GM21737 (cell line): Measurements from ENCODE around the gene LCTL.
"Not testable (repeated sequence)": the region's sequence is repeated elsewhere in the genome, so short reads cannot be mapped to it uniquely, and the experiment has no call there.

Experiments used
- ATAC-seq: cut with Tn5 transposase; IDR thresholded peaks from one replicate; pipeline ENCODE4 v1.9.1; 2021; ENCODE audit warnings: mild to moderate bottlenecking, moderate library complexity; ENCODE audit not compliant: unreplicated experiment

LCTL gene

DNA sequence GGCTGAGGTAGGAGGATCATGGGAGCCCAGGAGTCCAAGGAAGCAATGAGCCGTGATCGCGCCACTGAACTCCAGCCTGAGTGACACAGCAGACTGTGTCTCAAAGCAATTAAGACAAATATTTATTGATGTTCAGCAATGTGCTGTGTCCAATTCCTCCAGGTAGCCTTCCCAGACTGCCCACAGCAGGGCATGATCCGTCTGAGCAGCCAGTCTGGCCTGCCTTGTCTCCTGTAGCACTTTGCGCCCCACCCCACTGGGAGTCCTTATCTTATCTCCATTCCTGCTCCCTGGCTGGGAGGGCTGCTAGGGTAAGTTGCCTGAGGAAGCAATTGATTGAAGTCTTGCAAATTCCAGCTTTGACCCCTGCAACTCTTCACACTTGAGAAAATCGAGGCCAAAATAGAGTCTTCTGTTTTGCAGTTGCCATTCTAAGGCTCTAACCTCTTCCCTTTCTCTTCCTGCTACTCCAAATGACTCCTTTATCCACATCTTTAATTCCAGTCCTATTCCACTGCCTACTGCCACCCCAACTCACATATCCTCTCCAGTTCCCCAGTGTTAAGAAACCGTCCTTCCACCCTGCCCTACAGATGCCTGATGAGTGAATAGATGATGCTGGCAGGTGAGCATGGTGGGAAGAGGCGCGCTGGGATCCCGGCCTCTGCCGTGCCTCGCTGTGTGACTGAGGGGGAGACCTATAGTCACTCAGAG lies 26.9 kb upstream of the LCTL start:
- no peak for ATAC-seq

DNA sequence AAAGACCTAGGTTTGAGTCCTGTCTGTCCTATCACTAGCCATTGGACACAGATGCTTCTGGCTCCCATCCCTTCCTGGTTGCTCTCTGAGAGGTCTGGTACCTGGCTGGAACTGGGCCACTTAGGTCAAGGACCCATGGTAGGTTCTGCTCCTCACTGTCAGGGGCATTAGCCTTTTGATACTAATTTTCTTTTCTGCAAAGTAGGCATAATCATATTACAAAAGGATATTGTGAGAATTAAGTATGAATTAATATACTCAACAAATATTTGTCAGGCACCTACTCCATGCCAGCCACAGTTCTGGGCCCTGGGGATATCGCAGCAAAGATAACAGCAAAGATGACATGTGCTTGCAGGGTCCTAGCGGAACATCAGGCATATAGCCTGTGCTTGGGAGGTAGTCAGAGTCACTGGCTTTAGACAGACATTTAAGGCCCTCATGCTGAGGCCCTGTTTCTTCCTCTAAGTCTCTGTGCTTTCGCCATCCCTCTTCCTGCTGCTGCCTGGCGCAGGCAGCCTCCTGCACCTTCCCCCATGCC lies 25.6 kb upstream of the LCTL start:
- ATAC-seq: no peak

DNA sequence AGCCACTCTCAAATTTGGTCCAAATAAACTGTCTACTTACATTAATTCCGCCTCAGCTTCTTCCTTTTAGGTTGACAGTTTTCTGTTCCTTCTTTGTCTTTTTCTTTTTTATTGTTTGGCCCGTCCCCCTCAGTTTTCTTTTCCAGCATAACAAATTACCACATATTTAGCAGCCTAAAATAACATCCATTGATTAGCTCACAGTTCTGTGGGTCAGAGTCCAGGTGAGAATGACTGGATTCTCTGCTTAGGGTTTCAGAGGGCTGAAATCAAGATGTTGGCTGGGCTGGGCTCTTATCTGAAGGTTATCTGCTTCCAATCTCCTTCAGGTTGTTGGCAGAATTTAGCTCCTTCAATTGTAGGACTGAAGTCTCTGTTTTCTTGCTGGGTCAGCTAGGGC lies 24.6 kb upstream of the LCTL start:
- no peak for ATAC-seq

DNA sequence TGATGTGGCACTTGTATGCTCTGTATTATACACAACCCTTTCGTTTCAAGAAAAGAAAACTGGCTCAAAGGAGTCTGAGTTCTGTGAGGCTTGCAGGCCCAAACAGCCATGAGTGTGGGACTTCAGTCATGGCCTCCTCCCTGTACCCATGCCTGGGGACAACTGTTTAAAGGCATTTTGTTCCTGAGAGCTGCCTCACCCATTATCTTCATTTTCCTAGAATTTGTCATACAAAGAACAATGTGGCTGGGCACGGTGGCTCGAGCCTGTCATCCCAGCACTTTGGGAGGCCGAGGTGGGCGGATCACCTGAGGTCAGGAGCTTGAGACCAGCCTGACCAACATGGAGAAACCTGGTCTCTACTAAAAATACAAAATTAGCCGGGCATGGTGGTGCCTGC lies 23.6 kb upstream of the LCTL start:
- not testable (repeated sequence) for ATAC-seq

DNA sequence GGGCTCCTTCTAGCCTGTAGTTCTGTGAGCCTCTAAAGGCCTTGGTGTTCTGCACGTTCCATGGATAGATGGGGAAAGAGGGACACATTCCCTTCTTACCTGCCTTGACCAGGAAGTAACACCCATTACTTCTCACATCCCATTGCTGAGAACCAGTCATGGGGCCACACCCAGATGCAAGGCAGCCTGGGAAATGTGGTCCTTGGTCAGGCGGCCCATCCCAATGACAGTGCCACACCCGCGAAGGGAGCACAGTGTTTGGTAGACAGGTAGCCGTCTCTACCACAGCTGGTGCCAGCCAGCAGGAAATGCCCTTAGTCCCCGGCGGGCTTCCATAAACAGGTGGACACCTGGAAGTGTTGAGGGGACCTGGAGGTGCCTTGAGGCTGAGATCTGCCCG lies 23.2 kb upstream of the LCTL start:
- no peak for ATAC-seq

DNA sequence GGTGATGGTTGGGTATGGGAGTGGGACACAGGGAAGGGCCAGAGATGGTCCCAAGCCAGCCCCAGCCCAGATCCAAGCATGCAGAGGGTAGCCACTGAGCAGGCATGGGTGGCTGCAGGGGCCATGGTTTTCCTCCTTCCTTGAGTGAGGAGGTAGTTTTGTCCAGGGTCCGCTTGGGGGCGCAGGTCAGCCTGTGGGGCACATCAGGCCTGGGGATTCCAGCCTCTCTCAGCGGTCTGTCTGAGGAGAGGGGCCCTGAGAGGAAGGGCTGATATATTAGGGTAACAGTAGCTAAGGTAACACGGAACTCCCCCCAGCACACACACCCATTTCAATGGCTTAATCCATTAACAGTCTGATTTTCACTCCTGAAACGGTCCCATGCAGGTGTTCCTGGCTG lies 22.7 kb upstream of the LCTL start:
- no peak for ATAC-seq

DNA sequence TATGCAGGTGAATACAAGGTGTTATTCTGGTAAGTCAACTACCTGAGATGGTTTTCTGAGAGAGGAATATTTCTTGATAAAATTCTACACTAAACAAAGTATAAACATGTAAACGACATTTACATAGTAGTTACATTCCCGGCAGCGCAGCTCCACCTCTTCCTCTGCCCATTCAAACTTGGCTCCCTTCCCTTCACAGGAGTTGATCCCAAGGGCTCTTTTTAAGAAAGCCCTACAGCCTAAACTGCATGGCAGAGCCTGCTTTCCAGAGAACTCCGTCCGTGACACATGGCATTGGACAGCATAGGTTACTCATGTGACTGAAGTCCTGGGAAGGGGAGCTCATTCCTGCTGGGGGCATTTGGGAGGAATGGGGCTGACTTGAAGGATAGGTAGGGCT lies 22.0 kb upstream of the LCTL start:
- ATAC-seq: no peak

DNA sequence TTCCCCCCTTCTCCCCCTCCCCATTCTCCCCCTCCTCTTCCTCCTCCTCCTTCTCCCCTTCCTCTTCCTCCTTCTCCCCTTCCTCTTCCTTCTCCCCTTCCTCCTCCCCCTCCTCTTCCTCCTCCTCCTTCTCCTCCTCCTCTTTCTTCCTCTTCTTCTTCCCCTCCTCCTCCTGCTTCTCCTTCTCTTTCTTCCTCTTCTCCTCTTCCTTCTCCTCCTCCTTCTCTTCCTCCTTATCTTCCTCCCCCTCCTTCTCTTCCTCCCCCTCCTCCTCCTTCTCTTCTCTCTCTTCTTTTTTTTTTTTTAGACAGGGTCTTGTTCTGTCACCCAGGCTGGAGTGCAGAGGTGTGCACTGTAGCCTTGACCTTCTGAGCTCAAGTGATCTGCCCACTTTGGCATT lies 21.2 kb upstream of the LCTL start:
- no peak for ATAC-seq

DNA sequence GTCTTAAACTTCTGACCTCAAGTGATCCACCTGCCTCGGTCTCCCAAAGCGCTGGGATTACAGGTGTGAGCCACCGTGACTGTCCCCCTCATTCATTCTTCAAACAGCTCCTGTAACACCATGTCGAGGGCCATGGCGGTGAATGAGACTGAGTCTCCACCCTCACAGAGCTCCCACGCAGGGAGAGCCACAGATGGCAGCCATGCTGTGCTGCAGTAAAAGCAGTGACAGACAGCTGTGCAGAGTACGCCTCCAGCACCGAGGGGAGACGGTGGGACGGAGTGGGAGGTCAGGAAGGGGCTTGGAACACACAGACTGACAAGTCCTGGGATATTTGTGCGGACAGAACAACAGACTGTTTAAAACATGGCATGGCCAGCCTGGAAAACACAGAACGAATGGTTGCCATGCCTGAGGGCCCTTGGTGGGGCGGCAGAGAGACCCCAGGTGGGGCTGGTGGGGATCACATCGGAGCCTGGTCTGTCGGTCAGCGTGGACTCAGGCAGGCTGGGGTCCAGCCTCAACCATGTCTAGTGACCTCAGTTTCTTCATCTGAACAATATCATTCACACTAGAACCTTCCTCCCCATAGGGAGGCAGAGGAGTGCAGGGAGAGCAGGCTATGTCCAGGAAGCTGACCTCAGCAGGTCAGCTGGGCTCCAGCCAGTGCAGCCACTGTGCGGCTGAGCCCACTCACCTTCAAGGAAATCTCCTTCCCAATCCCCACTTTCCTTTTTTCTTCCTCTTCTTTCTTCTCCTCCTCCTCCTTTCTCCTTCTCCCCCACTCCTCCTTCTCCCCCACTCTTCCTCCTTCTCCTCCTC lies 20.6 kb upstream of the LCTL start:
- ATAC-seq: no peak

DNA sequence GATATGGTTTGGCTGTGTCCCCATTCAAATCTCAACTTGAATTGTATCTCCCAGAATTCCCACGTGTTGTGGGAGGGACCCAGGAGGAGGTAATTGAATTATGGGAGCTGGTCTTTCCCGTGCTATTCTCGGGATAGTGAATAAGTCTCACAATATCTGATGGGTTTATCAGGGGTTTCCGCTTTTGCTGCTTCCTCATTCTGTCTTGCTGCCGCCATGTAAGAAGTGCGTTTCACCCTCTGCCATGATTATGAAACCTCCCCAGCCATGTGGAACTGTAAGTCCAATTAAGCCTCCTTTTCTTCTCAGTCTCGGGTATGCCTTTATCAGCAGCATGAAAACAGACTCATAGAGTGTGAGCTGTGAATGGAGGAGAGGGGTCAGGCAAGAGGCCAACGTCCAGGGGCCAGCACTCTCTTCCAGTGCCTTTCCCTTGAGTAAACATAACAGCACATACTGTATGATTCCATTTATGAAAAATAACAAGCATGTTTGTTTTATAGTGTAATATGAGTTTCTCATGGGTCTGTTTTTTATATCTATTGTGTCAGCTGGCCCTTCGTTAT lies 16.3 kb upstream of the LCTL start:
- no peak for ATAC-seq

DNA sequence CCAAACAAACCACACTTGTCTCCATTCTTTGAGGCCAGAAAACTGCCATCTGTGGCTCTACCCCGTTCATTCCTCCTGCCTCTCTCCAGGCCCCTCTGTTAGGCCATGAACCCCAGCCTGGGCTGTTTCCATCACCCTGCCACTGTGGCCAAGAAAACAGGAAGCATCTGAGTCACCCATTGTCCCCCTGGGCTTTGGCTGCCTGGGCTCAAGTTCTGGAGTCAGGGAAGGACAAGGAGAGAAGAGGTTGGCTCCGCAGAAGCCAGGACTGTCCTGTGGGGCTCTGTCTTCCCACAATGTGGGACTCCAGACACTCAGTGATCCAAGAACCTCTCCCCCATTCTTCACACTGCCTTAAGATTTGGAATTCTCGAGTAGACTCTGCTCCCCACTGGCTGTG lies 14.8 kb upstream of the LCTL start:
- ATAC-seq: no peak

DNA sequence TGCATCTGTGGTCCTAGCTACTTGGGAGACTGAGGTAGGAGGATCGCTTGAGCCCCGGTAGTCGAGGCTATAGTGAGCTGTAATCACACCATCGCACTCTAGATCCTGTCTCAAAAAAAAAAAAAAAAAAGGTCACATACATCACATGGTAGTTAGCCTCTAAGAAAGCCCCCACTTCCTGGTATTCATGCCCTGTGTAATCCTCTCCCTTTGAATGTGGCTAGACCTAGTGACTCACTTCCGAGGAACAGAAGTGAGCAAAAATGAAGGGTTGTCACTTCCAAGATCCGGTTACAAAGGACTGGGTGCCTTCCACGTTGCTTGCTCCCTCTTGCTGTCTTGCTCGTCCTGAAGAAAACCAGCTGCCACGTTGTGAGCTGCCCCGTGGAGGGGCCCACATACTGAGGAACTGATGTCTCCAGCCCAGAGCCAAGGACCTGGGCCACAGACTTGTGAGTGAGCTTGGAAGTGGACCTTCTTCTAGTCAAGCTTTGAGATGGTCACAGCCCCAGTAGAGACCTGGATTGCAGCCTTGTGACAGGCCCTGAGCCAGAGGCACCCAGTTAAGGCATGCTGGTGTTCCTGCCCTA lies 12.6 kb upstream of the LCTL start:
- no peak for ATAC-seq

DNA sequence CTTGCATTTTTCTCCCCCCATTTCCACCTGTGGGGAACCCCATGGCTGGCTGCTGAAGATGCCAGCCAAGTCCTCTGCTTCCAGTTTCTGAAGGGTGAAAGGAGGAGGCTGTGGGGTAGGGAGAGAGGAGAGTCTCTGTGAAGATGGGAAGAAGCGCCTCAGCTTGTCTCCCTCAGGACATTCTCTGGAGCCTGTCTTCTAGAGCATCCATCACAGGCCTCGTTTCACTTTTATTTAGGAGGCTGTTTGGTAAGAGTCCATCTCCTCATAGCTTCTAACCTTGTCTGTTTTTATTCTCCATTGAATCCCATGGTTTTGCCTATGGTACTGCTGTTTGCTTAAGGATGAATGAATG lies 8.8 kb upstream of the LCTL start:
- ATAC-seq: no peak

DNA sequence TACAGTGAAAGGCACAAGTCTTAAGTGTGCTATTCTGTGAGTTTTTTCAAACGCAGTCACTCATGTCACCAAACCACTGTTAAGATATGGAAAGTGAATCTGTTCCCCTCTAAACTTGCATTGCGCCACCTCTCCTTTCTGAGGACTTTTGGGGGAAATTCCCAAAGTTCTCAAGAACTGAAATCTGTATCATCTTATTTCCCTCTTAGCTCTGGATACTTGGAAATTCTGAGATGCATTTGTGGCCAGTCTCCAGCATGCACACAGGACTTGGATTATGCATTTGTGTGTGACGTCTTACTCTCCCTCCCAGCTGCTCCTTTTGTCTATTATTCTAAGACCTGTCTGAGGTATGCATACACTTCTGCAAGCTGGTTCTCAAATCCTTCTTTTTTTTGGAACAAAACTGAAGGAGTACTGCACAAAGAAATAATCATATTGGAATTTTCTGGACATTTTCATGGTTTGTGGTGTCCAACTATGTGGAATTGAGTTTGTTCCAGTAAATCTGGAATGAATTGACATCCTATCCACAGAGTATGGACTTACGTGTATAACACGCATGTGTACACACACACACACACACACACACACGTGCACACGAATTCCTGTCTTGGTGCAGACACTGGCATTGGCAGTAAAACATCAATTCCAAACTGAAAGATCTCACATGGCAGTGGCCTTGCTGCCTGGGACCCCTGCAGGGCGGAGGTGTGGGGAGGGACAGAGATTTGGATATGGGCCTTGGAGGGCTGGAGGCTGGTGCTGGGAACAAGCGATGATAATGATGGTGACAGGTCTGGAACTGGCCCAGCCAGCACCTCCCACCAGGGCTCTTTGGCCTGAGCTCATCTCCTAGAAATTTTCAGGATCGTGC lies 8.2 kb upstream of the LCTL start:
- ATAC-seq: no peak

DNA sequence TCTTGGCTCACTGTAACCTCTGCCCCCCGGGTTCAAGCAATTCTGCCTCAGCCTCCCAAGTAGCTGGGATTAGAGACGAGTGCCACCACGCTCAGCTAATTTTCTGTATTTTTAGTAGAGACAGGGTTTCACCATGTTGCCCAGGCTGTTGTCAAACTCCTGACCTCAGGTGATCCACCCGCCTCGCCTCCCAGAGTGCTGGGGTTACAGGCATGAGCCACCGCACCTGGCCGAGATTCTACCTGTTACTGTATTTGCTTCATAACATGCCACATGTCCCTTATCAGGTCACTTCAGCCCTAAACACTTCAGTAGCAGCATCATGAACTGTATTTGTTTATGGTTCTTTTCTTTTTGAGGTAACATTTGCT lies 7.5 kb upstream of the LCTL start:
- no peak for ATAC-seq

DNA sequence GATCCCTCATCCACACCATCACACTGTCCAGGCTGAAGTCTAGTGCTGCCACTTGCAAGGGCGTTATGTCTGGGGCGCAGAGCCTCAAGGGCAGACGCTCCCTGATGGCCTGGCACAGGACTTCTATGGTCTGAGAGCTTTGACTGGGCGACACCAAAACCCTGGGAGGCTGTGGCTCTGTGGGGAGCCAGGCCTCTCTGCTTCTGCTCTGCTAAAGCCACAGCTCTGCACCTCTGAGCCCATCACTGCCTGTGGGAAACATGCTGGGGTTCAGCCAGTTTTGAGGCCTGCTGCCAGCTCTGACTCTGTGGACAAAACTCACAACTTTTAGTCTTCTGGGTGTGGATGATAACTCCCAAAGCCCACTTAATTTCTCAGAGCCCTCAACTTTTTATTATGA lies 6.3 kb upstream of the LCTL start:
- no peak for ATAC-seq

DNA sequence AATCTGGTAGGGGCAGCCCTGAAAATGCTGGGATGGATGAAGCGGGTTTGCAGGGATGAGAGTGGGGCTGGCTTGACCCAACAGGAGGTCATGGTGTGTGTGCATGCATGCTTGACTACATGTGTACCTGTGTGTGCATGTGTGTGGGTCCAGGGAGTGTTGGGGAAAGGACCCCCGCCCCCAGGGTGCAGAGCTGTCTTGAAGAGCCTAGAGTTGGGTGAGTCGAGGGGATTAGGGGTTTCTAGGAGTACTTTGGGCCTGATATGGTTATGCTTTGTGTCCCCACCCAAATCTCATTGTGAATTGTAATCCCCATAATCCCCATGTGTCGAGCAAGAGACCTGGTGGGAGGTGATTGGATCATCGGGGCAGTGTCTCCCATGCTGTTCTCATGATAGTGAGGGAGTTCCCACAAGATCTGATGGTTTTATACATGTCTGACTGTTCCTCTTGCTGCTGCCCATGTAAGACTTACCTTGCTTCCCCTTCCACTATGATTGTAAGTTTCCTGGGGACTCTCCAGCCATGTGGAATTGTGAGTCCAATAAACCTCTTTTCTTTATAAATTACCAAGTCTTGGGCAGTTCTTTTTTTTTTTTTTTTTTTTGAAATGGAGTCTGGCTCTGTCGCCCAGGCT lies 5.2 kb upstream of the LCTL start:
- ATAC-seq: no peak

DNA sequence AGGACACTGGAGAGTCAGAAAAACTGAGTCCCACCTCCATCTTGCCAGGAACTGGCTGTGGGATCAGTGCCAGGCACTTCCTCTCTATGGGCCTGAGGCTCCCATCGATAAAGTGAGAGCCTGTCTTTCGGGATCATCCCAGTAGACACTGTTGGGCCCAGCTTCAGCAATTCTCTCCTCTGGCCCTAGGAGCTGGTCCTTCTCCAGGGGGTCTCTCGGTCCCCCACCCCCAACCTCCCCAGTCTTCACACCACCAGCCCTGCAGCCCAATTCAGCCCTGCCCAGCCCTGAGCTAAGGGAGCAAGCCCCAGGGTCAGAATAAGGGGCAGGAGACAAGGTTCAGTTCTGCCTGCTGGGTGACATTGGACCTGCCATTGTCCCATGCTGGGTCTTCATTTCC lies 4.5 kb upstream of the LCTL start:
- ATAC-seq: no peak

DNA sequence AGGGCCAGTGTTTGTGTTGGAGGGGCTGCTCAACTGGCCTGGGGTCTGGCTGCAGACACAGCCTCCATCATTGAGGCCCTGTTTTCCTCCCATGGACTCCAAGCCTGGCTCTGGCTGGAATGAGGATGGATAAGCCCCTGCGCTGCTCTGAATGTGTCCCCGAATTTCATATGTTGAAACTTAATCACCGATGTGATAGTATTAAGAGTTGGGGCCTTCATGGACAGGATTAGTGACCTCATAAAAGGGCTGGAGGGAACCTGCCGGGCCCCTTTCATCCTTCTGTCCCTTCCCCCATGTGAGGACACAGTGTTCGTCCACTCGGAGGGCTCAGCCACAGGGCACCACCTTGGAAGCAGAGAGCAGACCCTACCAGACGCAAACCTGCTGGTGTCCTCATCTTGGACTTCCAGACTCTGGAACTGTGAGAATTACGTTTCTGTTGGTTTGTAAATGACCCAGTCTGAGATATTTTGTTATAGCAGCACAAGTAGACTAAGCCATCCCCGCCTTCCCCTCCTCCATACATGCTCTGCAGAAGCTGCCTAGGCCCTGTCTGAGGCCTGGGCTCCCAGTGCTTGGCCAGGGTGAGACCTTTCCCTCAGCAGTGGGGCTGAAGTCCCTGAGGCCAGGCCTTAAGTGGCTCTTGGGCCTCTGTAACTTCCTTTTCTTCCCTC lies 3.8 kb upstream of the LCTL start:
- no peak for ATAC-seq

DNA sequence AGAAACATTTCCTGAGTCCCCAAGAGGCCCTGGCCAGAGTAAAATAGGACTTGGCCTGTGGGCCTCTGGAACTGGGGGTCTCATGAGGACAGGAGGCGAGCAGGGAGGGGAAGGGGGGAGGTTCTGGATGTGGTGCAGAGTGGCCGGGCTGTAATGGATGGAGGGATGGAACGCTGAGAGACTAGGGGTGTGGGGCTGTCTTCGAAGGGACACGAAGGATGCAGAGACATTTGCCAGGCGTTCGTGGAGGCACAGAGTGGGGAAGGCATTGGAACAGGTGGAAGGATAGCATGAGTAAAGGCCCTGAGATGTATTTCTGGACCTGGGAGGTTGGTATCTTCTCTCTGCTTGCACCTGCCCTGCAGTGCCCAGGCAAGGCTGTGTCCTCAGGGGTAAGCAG lies 2.1 kb upstream of the LCTL start:
- no peak for ATAC-seq
